H1 (cell line): ENCODE results near the gene NLRP3.

ENCODE experiments used
- ASH2L ChIP-seq: fragments of 200-600, 300-600 bp; sonication (generic); IDR thresholded peaks from one replicate; pipeline ENCODE4 v1.7.1; 2017; ENCODE audit warnings: low read length
- CBX5 ChIP-seq: fragments of 300-800, 300-1000 bp; sonication (generic); IDR thresholded peaks from 2 replicates; pipeline ENCODE4 v1.7.1; 2016; ENCODE audit warnings: antibody characterized with exemption, low read length, low read depth
- KDM4A ChIP-seq: IDR thresholded peaks from one replicate; pipeline ENCODE4 v1.7.1; 2012; ENCODE audit warnings: low read depth, mild to moderate bottlenecking, moderate library complexity, low read length, inconsistent platforms; ENCODE audit not compliant: severe bottlenecking
- RAD21 ChIP-seq, 2 experiments: IDR thresholded peaks in 1 of 2; conservative IDR thresholded peaks in 1 of 2; 2 replicates each; pipeline ENCODE4 v1.6.1; 2011; ENCODE audit warnings: low read depth in 2 of 2, low read length in 2 of 2, improper control_type of control experiment in 1 of 2, inconsistent platforms in 1 of 2, mild to moderate bottlenecking in 1 of 2, moderate library complexity in 1 of 2
- TAF7 ChIP-seq: optimal IDR thresholded peaks from 2 replicates; pipeline ENCODE3; 2011; ENCODE audit warnings: low read depth, mild to moderate bottlenecking, inconsistent platforms, low read length, moderate library complexity, borderline replicate concordance

- TF ChIP-seq RAD21 (IDR thresholded peaks at IDR 0.05 in 1 of 2, conservative IDR thresholded peaks at IDR 0.05 in 1 of 2; ENCODE audit: low read depth in 2 of 2, low read length in 2 of 2) (no peak), CBX5 (no peak), ASH2L (no peak), TAF7 (no peak), KDM4A (no peak)
Measured at GRCh38 chr1:247496581-247497285, 80.8 kb downstream of the NLRP3 start.
